NT2/D1 (cell line): ENCODE data around the gene TBPL2.

Experiments
- SUZ12 ChIP-seq: IDR thresholded peaks from 2 replicates; pipeline ENCODE4 v1.6.1; 2011; ENCODE audit not compliant: insufficient read length, insufficient read depth; ENCODE audit errors: extremely low read depth
- YY1 ChIP-seq: IDR thresholded peaks from 2 replicates; pipeline ENCODE4 v1.6.1; 2011; ENCODE audit not compliant: insufficient read length, insufficient read depth
- ZNF274 ChIP-seq: IDR thresholded peaks from 2 replicates; pipeline ENCODE4 v1.6.1; 2011; ENCODE audit warnings: mild to moderate bottlenecking, low read depth, low read length

DNA sequence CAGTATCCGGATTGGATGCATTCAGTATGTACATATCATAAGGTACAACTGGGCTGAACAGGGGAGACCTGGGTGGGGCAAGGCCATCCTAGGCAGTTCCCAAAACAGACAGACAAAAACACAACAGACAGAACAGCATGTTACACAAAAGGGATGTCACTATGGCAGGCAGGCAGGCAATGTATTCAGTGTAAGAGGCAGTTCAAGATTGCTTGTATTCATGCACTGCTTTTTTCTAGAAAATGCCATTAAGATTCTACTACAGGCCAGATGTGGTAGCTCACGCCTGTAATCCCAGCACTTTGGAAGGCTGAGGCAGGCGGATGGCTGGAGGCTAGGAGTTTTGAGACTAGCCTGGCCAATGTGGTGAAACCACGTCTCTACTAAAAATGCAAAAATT, 3.5 kb downstream of the TBPL2 start:
- TF ChIP-seq ZNF274, result no peak
- no peak for TF ChIP-seq YY1
- TF ChIP-seq SUZ12, result no peak
